ENCODE results near the gene SLC14A1. TPM values are rescaled to one million over a fixed set of nuclear protein-coding genes. Genes with fewer than 3 reads are reported as not detected.

The SLC14A1 gene
- polyA plus RNA-seq, 1 donor = 0.95 TPM

- DNase-seq (ENCODE audit: low read depth) = no peak
Measured at GRCh38 chr18:45801416-45802004, 77.5 kb downstream of the SLC14A1 start.

Other genes with a start within 250 kb of the SLC14A1 start
- gene SLC14A2, start 108.7 kb upstream of the SLC14A1 start, polyA plus RNA-seq (ENCODE audit: insufficient read length) = 0.06 TPM
- 0.28 TPM for gene SIGLEC15, start 101.5 kb downstream of the SLC14A1 start, polyA plus RNA-seq (ENCODE audit: insufficient read length)
- 12.8 TPM for gene EPG5, start 243.1 kb downstream of the SLC14A1 start, polyA plus RNA-seq (ENCODE audit: insufficient read length)